Glutamatergic neuron (in vitro differentiated cells): ENCODE measurements around the gene SLC45A2. TPM values are rescaled to one million over a fixed set of nuclear protein-coding genes. Genes with fewer than 3 reads are reported as not detected.

Experiments used
- DNase-seq: peaks from one replicate; pipeline ENCODE4 v3.0.0; 2022
- H3K27ac Mint-ChIP-seq: one replicate; pipeline ENCODE4 v1.8.0; 2020; ENCODE audit warnings: mild to moderate bottlenecking, mixed read lengths, inconsistent platforms; ENCODE audit not compliant: unreplicated experiment
- H3K27me3 Mint-ChIP-seq: one replicate; pipeline ENCODE4 v1.8.0; 2020; ENCODE audit warnings: mild to moderate bottlenecking, moderate library complexity, mixed read lengths, inconsistent platforms; ENCODE audit not compliant: unreplicated experiment
- H3K36me3 Mint-ChIP-seq: one replicate; pipeline ENCODE4 v1.8.0; 2020; ENCODE audit warnings: mild to moderate bottlenecking, mixed read lengths, inconsistent platforms; ENCODE audit not compliant: unreplicated experiment
- H3K4me1 Mint-ChIP-seq: one replicate; pipeline ENCODE4 v1.8.0; 2020; ENCODE audit warnings: mild to moderate bottlenecking, low read depth, mixed read lengths, inconsistent platforms; ENCODE audit not compliant: unreplicated experiment
- H3K4me3 Mint-ChIP-seq: one replicate; pipeline ENCODE4 v1.8.0; 2020; ENCODE audit warnings: mild to moderate bottlenecking, mixed read lengths, inconsistent platforms; ENCODE audit not compliant: unreplicated experiment
- H3K9me3 Mint-ChIP-seq: one replicate; pipeline ENCODE4 v1.8.0; 2020; ENCODE audit warnings: mild to moderate bottlenecking, moderate library complexity, mixed read lengths, inconsistent platforms; ENCODE audit not compliant: unreplicated experiment
- total RNA-seq: library from RNA; stranded (reverse); fragmentation: NEBNext Ultra II Directional; extraction: Animal tissue kit (Norgen Biotek cat#: 25700); gene quantifications from one replicate; pipeline ENCODE4 v1.2.1, GENCODE V29; 2021; ENCODE audit not compliant: unreplicated experiment
- TF ChIP-seq, protein P1 (sequence below): fragments of 200-600 bp; sonication (generic); IDR thresholded peaks from one replicate; pipeline ENCODE4 v1.5.0; 2021; ENCODE audit not compliant: partially characterized antibody, unreplicated experiment

Gene SLC45A2
- total RNA-seq, 1 donor from 2014 or later, result 0.76 TPM

DNA sequence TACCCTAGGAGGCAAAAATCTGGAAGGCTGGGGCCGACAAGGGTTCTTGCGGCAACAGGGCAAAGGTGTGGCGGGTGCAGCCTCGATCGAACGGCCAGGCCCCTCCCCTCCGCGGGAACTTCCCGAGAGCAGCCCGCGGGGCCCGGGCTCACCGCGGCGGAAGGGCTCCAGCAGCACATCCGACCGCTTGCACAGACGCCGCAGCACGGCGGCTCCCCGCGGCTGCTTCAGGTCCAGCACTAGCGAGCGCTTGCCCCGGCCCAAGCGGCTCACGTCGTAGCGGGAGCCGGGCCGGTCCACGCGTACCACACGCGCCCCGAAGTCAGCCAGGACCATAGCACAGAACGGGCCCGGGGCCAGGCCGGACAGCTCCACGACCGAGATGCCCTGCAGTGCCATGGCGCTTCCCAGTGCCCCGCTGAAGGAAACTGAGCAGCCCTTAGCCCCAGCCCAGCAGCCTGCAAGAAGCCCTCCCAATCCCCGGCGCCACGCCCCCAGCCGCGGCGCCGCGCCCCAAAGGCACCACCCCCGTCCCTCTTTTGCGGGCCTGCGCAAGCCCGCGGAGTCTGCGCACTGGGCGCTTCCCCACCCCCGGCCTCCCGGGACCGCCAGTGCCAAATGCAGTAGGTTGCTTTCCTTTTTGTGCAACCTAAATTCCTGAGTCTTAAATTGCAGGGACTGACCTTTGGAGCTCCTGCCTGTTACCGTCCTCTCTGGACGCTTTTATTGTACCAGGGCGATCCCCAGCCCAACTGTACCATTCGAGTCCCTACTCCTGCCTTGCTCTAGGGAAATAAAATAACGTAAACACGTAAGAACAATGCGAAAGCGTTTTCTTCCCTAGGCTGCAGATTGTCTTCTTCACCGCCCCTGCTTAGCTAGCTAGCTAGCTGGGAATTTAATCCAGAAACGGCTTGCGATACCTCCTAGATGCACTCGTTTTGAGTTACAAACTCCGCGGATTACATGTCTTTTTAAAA is 23.4 kb upstream of the SLC45A2 start, which contains the start of gene AMACR:
TSS of gene AMACR (minus strand) at position 430 of the 980 bp plus-strand sequence. CDS start at position 399, 31 bp downstream.
- DNase-seq, result peak; percentile 97
- peaks cover 4% of the 10 kb centered on the region for H3K27me3 Mint-ChIP-seq
- H3K36me3 Mint-ChIP-seq, result peaks cover 6% of the 10 kb centered on the region

DNA sequence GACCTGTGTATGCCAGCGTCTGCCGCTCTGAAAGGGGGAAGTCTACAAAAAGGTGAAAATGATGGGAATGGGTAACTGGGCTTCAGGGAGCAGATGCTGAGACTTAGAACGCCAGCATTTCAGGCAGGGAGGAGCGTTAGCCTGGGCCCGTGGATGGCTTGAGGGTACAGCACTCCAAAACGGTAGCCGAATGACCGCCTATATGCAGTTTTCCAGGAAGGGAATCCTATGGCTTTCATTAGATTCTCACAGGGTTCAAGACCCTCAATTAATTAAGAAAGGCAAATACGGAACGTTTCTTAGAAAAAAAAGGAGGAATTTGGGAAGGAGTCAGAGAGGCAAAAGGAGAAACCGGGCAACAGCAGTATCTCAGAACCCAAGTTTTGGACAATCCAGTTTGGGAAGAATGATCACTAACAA is 22.7 kb upstream of the SLC45A2 start:
- Mint-ChIP-seq H3K27me3 (peaks cover 4% of the 10 kb centered on the region), H3K9me3 (peaks cover 5% of the 10 kb centered on the region), H3K27ac (peak overlapping the region; percentile 91), H3K4me3 (peak overlapping the region; percentile 96), H3K36me3 (peaks cover 6% of the 10 kb centered on the region), H3K4me1 (peaks cover 9% of the 10 kb centered on the region)
- TF ChIP-seq, protein P1, sequence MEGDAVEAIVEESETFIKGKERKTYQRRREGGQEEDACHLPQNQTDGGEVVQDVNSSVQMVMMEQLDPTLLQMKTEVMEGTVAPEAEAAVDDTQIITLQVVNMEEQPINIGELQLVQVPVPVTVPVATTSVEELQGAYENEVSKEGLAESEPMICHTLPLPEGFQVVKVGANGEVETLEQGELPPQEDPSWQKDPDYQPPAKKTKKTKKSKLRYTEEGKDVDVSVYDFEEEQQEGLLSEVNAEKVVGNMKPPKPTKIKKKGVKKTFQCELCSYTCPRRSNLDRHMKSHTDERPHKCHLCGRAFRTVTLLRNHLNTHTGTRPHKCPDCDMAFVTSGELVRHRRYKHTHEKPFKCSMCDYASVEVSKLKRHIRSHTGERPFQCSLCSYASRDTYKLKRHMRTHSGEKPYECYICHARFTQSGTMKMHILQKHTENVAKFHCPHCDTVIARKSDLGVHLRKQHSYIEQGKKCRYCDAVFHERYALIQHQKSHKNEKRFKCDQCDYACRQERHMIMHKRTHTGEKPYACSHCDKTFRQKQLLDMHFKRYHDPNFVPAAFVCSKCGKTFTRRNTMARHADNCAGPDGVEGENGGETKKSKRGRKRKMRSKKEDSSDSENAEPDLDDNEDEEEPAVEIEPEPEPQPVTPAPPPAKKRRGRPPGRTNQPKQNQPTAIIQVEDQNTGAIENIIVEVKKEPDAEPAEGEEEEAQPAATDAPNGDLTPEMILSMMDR, result no peak
- no peak for DNase-seq

More for the DNA sequence above, 23.4 kb upstream of the SLC45A2 start, which contains the start of gene AMACR:
- Mint-ChIP-seq H3K4me3 (peak within 1 kb of the TSS; percentile 96), H3K4me1 (peaks cover 9% of the 10 kb centered on the region), H3K9me3 (peaks cover 5% of the 10 kb centered on the region), H3K27ac (peak within 1 kb of the TSS; percentile 97)
- TF ChIP-seq, protein P1, result no peak

DNA sequence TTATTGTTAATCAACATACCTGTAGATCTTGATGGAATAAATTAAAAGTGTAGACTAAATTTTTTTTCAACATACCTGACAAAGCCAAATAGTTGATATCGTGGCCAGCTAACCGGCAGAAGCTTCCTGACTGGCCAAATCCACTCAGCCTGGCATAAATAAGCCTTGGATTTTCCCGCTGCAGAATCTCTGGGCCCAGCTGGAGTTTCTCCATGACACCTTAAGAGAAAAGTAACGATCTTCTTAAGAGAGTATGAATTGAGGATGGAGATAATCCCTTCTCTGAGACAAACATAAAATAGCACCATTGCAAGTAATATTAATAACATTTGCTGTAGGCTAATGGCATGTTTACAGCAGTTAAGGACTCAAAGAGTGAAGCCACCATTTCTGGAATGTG is 21.2 kb upstream of the SLC45A2 start:
- Mint-ChIP-seq H3K9me3 (peaks cover 4% of the 10 kb centered on the region), H3K27me3 (peaks cover 5% of the 10 kb centered on the region), H3K4me1 (peaks cover 11% of the 10 kb centered on the region), H3K36me3 (peaks cover 6% of the 10 kb centered on the region), H3K4me3 (no peak overlapping the region), H3K27ac (no peak overlapping the region)
- TF ChIP-seq, protein P1, result no peak
- DNase-seq, result no peak

DNA sequence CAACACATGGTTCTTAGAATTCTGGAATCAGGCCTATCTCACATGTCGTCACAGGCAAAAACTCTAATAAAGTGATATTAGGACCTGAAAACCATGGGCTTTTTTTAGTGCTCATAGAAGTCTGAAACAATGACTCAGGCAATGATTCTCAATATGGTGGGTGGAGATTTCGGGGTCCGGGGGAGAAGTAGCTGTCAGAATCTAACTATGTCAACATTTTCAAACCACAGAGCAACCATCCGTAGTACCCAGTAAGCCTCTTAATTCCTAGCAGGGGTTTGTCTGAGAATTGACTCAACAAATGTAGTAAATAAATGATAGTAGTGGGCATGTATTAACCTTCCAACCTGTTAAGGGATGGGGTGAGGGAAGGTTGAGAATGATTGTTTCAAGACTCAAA is 20.7 kb upstream of the SLC45A2 start:
- peaks cover 11% of the 10 kb centered on the region for H3K4me1 Mint-ChIP-seq
- no peak overlapping the region for H3K4me3 Mint-ChIP-seq
- no peak overlapping the region for H3K27ac Mint-ChIP-seq
- peaks cover 6% of the 10 kb centered on the region for H3K36me3 Mint-ChIP-seq
- peaks cover 4% of the 10 kb centered on the region for H3K9me3 Mint-ChIP-seq
- TF ChIP-seq, protein P1, result no peak
- no peak for DNase-seq
- H3K27me3 Mint-ChIP-seq, result peaks cover 5% of the 10 kb centered on the region

DNA sequence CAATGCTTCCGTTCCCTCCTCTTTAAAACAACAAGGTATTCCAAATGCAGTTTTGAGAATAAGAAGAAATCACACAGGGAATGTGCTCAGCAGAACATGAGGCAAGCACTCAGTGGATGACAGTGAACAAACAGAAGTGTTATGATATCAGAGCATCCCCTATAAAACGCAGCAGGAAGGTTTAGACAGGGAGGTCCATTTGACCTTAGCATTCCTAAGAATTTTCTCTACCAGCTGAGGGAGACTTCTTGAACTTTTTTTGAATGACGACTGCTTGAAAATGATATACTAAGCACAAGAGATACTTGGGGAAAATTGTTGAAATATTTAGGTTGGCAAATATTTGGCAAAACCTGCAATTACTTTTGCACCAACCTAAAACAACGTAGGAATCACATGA is 19.4 kb upstream of the SLC45A2 start:
- Mint-ChIP-seq H3K4me3 (no peak overlapping the region), H3K27ac (no peak overlapping the region), H3K9me3 (peaks cover 4% of the 10 kb centered on the region), H3K27me3 (peaks cover 5% of the 10 kb centered on the region), H3K36me3 (peaks cover 6% of the 10 kb centered on the region), H3K4me1 (peaks cover 8% of the 10 kb centered on the region)
- no peak for DNase-seq
- TF ChIP-seq, protein P1, result no peak
